ENCODE measurements around the gene PGAP3. TPM values are rescaled to one million over a fixed set of nuclear protein-coding genes. Genes with fewer than 3 reads are reported as not detected.

The PGAP3 gene
- polyA plus RNA-seq, 3 donors = 8.3 to 19.3 (median 9.2) TPM

GRCh38 chr17:39636927-39637736, 50.7 kb downstream of the PGAP3 start, which contains the start of gene STARD3:
TSS of gene STARD3 (plus strand) at chr17:39637144. CDS start at chr17:39653532, 16,388 bp downstream.
- Mint-ChIP-seq H3K27ac (peak within 1 kb of the TSS; percentile 86 to 96 (median 93)), H3K4me1 (peaks cover 64% of the 10 kb centered on the region), H3K36me3 (peaks cover 5 to 15% of the 10 kb centered on the region in 2 donors), H3K27me3 (ENCODE audit: low read depth in 3 of 3) (peaks cover 4 to 8% (median 8%) of the 10 kb centered on the region in 3 donors), H3K9me3 (no peaks in the 10 kb centered on the region), H3K4me3 (peak within 1 kb of the TSS; percentile 87 to 93)
- H4K20me1 ChIP-seq (ENCODE audit: insufficient read depth, low read length) = peaks cover 44% of the 10 kb centered on the region
- TF ChIP-seq, protein P1, sequence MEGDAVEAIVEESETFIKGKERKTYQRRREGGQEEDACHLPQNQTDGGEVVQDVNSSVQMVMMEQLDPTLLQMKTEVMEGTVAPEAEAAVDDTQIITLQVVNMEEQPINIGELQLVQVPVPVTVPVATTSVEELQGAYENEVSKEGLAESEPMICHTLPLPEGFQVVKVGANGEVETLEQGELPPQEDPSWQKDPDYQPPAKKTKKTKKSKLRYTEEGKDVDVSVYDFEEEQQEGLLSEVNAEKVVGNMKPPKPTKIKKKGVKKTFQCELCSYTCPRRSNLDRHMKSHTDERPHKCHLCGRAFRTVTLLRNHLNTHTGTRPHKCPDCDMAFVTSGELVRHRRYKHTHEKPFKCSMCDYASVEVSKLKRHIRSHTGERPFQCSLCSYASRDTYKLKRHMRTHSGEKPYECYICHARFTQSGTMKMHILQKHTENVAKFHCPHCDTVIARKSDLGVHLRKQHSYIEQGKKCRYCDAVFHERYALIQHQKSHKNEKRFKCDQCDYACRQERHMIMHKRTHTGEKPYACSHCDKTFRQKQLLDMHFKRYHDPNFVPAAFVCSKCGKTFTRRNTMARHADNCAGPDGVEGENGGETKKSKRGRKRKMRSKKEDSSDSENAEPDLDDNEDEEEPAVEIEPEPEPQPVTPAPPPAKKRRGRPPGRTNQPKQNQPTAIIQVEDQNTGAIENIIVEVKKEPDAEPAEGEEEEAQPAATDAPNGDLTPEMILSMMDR (IDR thresholded peaks at IDR 0.05) = no peak
- WGBS (ENCODE audit: insufficient coverage) = under 1% methylated on average over 60 of the region's 69 CpGs
- H3K36me3 ChIP-seq (replicated peaks in 1 of 2; ENCODE audit: control insufficient read depth in 1 of 2, insufficient read depth in 2 of 2, low read length in 2 of 2) = no peaks in the 10 kb centered on the region
- peak within 1 kb of the TSS; percentile 85 to 90 (median 87) for H3K4me3 ChIP-seq (replicated peaks in 1 of 3; ENCODE audit: low read depth in 2 of 3, low read length in 3 of 3)
- H3K9ac ChIP-seq (ENCODE audit: insufficient read depth, low read length, poor library complexity, severe bottlenecking) = peak within 1 kb of the TSS; percentile 86
- peak within 1 kb of the TSS; percentile 86 for H2AFZ ChIP-seq (ENCODE audit: insufficient read depth, low read depth, low read length, poor library complexity, severe bottlenecking)
- H3K79me2 ChIP-seq (ENCODE audit: insufficient read depth, low read length) = peaks cover 54% of the 10 kb centered on the region
- H3K27me3 ChIP-seq (ENCODE audit: control insufficient read depth in 2 of 2, insufficient read depth in 2 of 2, low read length in 2 of 2) = peaks cover 0 to 4% of the 10 kb centered on the region in 2 donors
- H3K4me1 ChIP-seq (ENCODE audit: control insufficient read depth in 1 of 2, insufficient read depth in 2 of 2, low read length in 2 of 2) = peaks cover 59 to 71% of the 10 kb centered on the region in 2 donors
- H3K9me3 ChIP-seq (replicated peaks in 1 of 2; ENCODE audit: control insufficient read depth in 1 of 2, insufficient read depth in 1 of 2, low read length in 2 of 2) = no peaks in the 10 kb centered on the region
- peak; percentile 84 to 88 (median 85) for DNase-seq
- intact Hi-C loops (cut with micrococcal nuclease) = loop anchor here (5.0 kb wide), 3 partner anchors 50 to 115 kb away; partner anchors contain the start of genes MIEN1 (in 1 of the 2) and PGAP3 (in 1 of the 2)
- peak within 1 kb of the TSS; percentile 71 to 90 for H3K27ac ChIP-seq (ENCODE audit: low read depth in 1 of 2, low read length in 2 of 2)
- peak within 1 kb of the TSS; percentile 90 for H3K4me2 ChIP-seq (replicated peaks; ENCODE audit: extremely low read depth, low read length, poor library complexity, severe bottlenecking)

- Histone ChIP-seq H3K79me2 (ENCODE audit: insufficient read depth, low read length) (peaks cover 48% of the 10 kb centered on the region), H3K9me3 (replicated peaks in 1 of 2; ENCODE audit: control insufficient read depth in 1 of 2, insufficient read depth in 1 of 2, low read length in 2 of 2) (no peaks in the 10 kb centered on the region), H3K27me3 (ENCODE audit: control insufficient read depth in 2 of 2, insufficient read depth in 2 of 2, low read length in 2 of 2) (peaks cover 0 to 4% of the 10 kb centered on the region in 2 donors), H3K27ac (ENCODE audit: low read depth in 1 of 2, low read length in 2 of 2) (peak overlapping the region; percentile 71 to 90), H3K4me1 (ENCODE audit: control insufficient read depth in 1 of 2, insufficient read depth in 2 of 2, low read length in 2 of 2) (peaks cover 53 to 65% of the 10 kb centered on the region in 2 donors), H3K36me3 (replicated peaks in 1 of 2; ENCODE audit: control insufficient read depth in 1 of 2, insufficient read depth in 2 of 2, low read length in 2 of 2) (no peaks in the 10 kb centered on the region), H3K4me2 (replicated peaks; ENCODE audit: extremely low read depth, low read length, poor library complexity, severe bottlenecking) (peak overlapping the region; percentile 90), H2AFZ (ENCODE audit: insufficient read depth, low read depth, low read length, poor library complexity, severe bottlenecking) (peak overlapping the region; percentile 86), H3K9ac (ENCODE audit: insufficient read depth, low read length, poor library complexity, severe bottlenecking) (peak overlapping the region; percentile 86), H3K4me3 (replicated peaks in 1 of 3; ENCODE audit: low read depth in 2 of 3, low read length in 3 of 3) (peak overlapping the region; percentile 85 to 90 (median 87)), H4K20me1 (ENCODE audit: insufficient read depth, low read length) (peaks cover 39% of the 10 kb centered on the region)
- no peaks in the 10 kb centered on the region for H3K9me3 Mint-ChIP-seq
- peak overlapping the region; percentile 87 to 93 for H3K4me3 Mint-ChIP-seq
- DNase-seq = no peak
- peaks cover 9 to 13% (median 11%) of the 10 kb centered on the region in 3 donors for H3K27me3 Mint-ChIP-seq (ENCODE audit: low read depth in 3 of 3)
- H3K36me3 Mint-ChIP-seq = peaks cover 5 to 15% of the 10 kb centered on the region in 2 donors
- TF ChIP-seq, protein P1 (IDR thresholded peaks at IDR 0.05) = no peak
- peak overlapping the region in 6 of 7 donors; percentile 86 to 96 (median 90) for H3K27ac Mint-ChIP-seq
- H3K4me1 Mint-ChIP-seq = peaks cover 59% of the 10 kb centered on the region
- 0% methylated on average over 1 of the region's 6 CpGs for WGBS (ENCODE audit: insufficient coverage)
- intact Hi-C loops (cut with micrococcal nuclease) = loop anchor here (5.0 kb wide), 3 partner anchors 51 to 116 kb away; partner anchors contain the start of genes MIEN1 (in 1 of the 2) and PGAP3 (in 1 of the 2)
Observed at GRCh38 chr17:39636587-39636926, 51.3 kb downstream of the PGAP3 start.

Data from CD14-positive monocyte (primary cell).